GM21390 (cell line): ENCODE results near the gene ADCYAP1R1.
"Not testable (repeated sequence)": the region's sequence is repeated elsewhere in the genome, so short reads cannot be mapped to it uniquely, and the experiment has no call there.

Experiments
- ATAC-seq: cut with Tn5 transposase; IDR thresholded peaks from one replicate; pipeline ENCODE4 v1.9.1; 2021; ENCODE audit not compliant: unreplicated experiment

Gene ADCYAP1R1

GRCh38 chr7:31126976-31127375, 74.9 kb downstream of the ADCYAP1R1 start:
- ATAC-seq = no peak

DNA sequence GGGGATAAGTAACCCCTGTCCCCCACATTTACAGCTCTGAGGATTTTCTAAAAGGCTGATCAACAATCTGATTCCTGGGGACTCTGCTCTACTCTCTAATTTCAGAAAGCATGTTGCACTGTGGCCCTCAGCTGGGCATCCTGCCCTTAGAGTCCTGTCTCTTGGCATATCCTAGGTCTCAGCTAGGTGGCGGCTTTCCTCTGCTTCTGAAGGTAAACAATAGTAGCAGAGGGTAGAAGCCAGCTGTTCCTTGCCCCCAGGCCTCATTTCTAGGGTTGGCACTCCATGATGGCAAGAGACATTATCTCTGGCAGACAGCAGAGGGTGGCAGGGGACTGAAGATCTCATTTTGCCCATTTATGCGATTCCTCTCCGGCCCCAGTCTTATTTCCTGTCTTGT, 77.0 kb downstream of the ADCYAP1R1 start:
- no peak for ATAC-seq

DNA sequence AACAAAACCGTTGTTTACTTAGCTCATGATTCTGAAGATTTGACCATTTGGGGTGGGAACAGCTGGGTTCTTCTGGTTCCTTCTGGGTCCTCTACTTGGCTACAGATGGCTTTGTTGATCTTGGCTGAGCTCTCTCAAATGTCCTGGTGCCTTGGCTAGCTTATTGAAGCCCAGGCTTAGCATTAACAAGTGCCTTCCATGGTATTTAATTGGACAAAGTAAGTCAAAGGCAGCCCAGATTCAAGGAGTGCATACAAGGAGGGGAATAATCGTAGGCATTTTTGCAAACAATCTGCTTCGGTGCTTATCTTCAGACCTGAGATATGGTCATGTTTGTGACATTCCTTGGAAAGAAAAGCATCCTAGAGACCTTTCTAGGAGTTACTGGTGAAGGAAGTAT, 81.4 kb downstream of the ADCYAP1R1 start:
- ATAC-seq = no peak

GRCh38 chr7:31134246-31135188, 82.4 kb downstream of the ADCYAP1R1 start:
- peak; percentile 97 for ATAC-seq

DNA sequence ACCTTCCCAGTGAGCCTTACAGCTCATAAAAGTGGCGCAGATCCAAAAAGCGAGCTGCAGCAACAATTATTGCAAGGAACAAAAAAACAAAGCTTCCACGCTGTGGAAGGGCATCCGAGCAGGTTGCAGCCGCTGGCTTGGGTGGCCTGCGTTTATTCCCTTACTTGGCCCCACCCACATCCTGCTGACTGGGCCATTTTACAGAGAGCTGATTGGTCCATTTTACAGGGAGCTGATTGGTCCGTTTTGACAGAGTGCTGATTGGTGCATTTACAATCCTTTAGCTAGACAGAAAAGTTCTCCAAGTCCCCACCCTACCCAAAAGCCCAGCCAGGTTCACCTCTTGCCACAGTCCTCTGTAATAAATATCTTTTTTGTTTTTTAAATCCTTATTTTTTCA, 85.1 kb downstream of the ADCYAP1R1 start:
- no peak for ATAC-seq

DNA sequence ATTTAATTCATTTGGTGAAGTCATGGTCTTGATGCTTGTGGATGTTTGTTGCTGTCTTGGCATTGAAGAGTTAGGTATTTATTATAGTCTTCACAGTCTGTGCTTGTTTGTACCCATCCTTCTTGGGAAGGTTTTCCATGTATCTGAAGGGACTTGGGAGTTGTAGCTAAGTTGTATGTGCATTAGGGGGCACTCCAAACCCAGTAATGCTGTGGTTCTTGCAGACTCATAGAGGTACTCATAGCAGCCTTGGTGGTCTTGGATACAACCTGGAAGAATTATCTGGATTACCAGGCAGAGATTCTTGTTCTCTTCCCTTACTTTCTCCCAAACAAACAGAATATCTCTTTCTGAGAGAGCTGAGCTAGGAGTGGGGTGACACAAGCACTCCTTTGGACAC, 93.2 kb downstream of the ADCYAP1R1 start:
- no peak for ATAC-seq

- no peak for ATAC-seq
These were observed 93.9 kb downstream of the ADCYAP1R1 start for GRCh38 chr7:31146030-31146429.

DNA sequence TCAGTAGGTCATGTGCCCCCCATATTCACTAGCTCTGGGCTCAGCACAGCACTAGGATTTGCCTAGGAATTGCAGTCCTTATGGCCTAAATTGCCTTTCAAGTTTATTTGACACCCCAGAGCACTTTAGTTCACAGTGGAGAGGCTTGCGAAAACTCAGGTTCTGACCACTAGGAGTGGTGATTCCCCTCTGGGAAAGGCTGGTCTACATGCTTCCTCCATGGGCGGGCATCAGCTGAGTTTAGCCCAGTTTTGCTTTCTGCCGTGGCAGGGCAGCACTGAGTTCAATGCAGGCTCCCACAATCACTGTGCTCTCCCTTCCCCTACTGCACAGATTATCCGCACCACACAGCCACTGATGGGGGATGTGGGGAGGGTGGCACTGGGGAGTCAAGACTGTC, 94.4 kb downstream of the ADCYAP1R1 start:
- no peak for ATAC-seq

- ATAC-seq = no peak
These were observed 99.7 kb downstream of the ADCYAP1R1 start for GRCh38 chr7:31151849-31152248.

GRCh38 chr7:31153318-31153717, 101.2 kb downstream of the ADCYAP1R1 start:
- not testable (repeated sequence) for ATAC-seq

DNA sequence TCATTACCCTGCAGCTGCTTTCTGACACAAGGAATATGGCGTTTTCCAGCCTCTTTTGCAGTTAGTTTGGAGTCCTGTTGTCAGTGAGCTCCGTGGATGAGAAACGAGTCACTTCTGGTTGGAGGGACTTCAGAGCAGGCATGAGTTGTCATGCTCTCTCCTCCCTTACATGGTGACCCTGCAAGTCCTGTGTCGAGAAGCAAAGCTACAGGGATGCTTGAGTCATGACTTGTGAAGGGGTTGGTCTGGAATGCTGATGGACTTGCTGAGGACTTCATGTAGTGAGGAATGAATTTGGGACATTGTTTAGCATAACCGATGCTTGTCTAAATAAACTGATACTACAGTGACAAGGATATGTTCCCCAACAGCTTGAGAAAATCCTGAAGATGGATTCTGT, 108.8 kb downstream of the ADCYAP1R1 start:
- no peak for ATAC-seq
